Activated naive CD8-positive, alpha-beta T cell treated with anti-CD3 and anti-CD28 coated beads, Interleukin-2, amount 10 ng/mL, durations not matched to agents 7 days and 5 days (primary cell): Measurements from ENCODE around the gene NDUFA12. TPM values are rescaled to one million over a fixed set of nuclear protein-coding genes. Genes with fewer than 3 reads are reported as not detected.

Source experiments
- ATAC-seq: fragments of 150-1000 bp; cut with Tn5 transposase; one replicate; pipeline ENCODE4 v1.10.0; 2021; ENCODE audit warnings: low read depth, moderate library complexity
- POLR2A ChIA-PET: fragments of 350-600 bp; sonication (Branson Sonifier 250); formaldehyde crosslinking; loops from one replicate; lab custom pipeline; 2021; ENCODE audit warnings: antibody characterized with exemption; lab: Charles Lee
- DNase-seq: peaks from one replicate; pipeline ENCODE4 v3.0.0; 2021
- H3K27ac Mint-ChIP-seq: one replicate; pipeline ENCODE4 v1.8.0; 2022; ENCODE audit warnings: mild to moderate bottlenecking, mixed read lengths
- H3K27me3 Mint-ChIP-seq: one replicate; pipeline ENCODE4 v1.8.0; 2022; ENCODE audit warnings: mild to moderate bottlenecking, moderate library complexity, mixed read lengths
- H3K36me3 Mint-ChIP-seq: one replicate; pipeline ENCODE4 v1.8.0; 2021; ENCODE audit warnings: mild to moderate bottlenecking, mixed read lengths
- H3K4me1 Mint-ChIP-seq: one replicate; pipeline ENCODE4 v1.8.0; 2021; ENCODE audit warnings: mixed read lengths
- H3K4me3 Mint-ChIP-seq: one replicate; pipeline ENCODE4 v1.8.0; 2022; ENCODE audit warnings: mild to moderate bottlenecking, moderate library complexity, mixed read lengths
- H3K9me3 Mint-ChIP-seq: one replicate; pipeline ENCODE4 v1.8.0; 2021; ENCODE audit warnings: mixed read lengths
- total RNA-seq, 2 experiments: library from RNA; stranded (reverse); gene quantifications; one replicate each; pipeline ENCODE4 v1.2.3, GENCODE V29; 2021

The NDUFA12 gene
- total RNA-seq, 2 experiments from 2014 or later: 105 to 114 TPM

GRCh38 chr12:94952325-94952724 lies 51.2 kb downstream of the NDUFA12 start:
- DNase-seq: no peak
- Mint-ChIP-seq H3K9me3 (no peaks in the 10 kb centered on the region), H3K4me1 (peaks cover 6% of the 10 kb centered on the region)

GRCh38 chr12:94951071-94951934 lies 52.2 kb downstream of the NDUFA12 start:
- Mint-ChIP-seq H3K36me3 (peaks cover 2% of the 10 kb centered on the region), H3K4me1 (peaks cover 6% of the 10 kb centered on the region), H3K4me3 (no peak overlapping the region), H3K27me3 (peaks cover 55% of the 10 kb centered on the region), H3K9me3 (no peaks in the 10 kb centered on the region), H3K27ac (no peak overlapping the region)
- POLR2A ChIA-PET: interaction anchor here (0.9 kb wide), 1 partner anchor 9 kb away, joined by 3 read pairs; no protein-coding TSS in a partner anchor
- ATAC-seq: no peak
- no peak for DNase-seq

More at GRCh38 chr12:94952325-94952724, 51.2 kb downstream of the NDUFA12 start:
- no peak overlapping the region for H3K27ac Mint-ChIP-seq
- peaks cover 48% of the 10 kb centered on the region for H3K27me3 Mint-ChIP-seq
- H3K36me3 Mint-ChIP-seq: no peaks in the 10 kb centered on the region
- POLR2A ChIA-PET: no interaction called here
- no peak overlapping the region for H3K4me3 Mint-ChIP-seq
- no peak for ATAC-seq

GRCh38 chr12:94948232-94948810 lies 55.2 kb downstream of the NDUFA12 start:
- H3K27ac Mint-ChIP-seq: no peak overlapping the region
- H3K4me1 Mint-ChIP-seq: peaks cover 9% of the 10 kb centered on the region
- no peak overlapping the region for H3K4me3 Mint-ChIP-seq
- H3K36me3 Mint-ChIP-seq: peaks cover 18% of the 10 kb centered on the region
- no peak for ATAC-seq
- POLR2A ChIA-PET: no interaction called here
- peaks cover 36% of the 10 kb centered on the region for H3K27me3 Mint-ChIP-seq
- H3K9me3 Mint-ChIP-seq: peaks cover 10% of the 10 kb centered on the region
- no peak for DNase-seq

GRCh38 chr12:94942663-94943062 lies 60.8 kb downstream of the NDUFA12 start:
- H3K36me3 Mint-ChIP-seq: peaks cover 26% of the 10 kb centered on the region
- peak overlapping the region; percentile 78 for H3K27ac Mint-ChIP-seq
- POLR2A ChIA-PET: interaction anchor here (0.7 to 1.2 kb wide), 3 partner anchors 9 to 306 kb away, joined by 3 read pairs; partner anchors contain the start of gene NDUFA12
- peaks cover 39% of the 10 kb centered on the region for H3K4me1 Mint-ChIP-seq
- H3K4me3 Mint-ChIP-seq: peak overlapping the region; percentile 36
- ATAC-seq: peak; percentile 74
- H3K27me3 Mint-ChIP-seq: peaks cover 14% of the 10 kb centered on the region
- peaks cover 10% of the 10 kb centered on the region for H3K9me3 Mint-ChIP-seq
- DNase-seq: peak; percentile 39

GRCh38 chr12:94941440-94941862 lies 62.0 kb downstream of the NDUFA12 start:
- H3K4me3 Mint-ChIP-seq: no peak overlapping the region
- peaks cover 40% of the 10 kb centered on the region for H3K4me1 Mint-ChIP-seq
- H3K27ac Mint-ChIP-seq: peak overlapping the region; percentile 22
- DNase-seq (no peak), ATAC-seq (peak; percentile 21)
- peaks cover 10% of the 10 kb centered on the region for H3K9me3 Mint-ChIP-seq
- H3K36me3 Mint-ChIP-seq: peaks cover 24% of the 10 kb centered on the region
- POLR2A ChIA-PET: interaction anchor here (1.2 kb wide), 1 partner anchor 10 kb away, joined by 3 read pairs; no protein-coding TSS in a partner anchor
- peaks cover 7% of the 10 kb centered on the region for H3K27me3 Mint-ChIP-seq

GRCh38 chr12:94940771-94941170 lies 62.7 kb downstream of the NDUFA12 start:
- peaks cover 5% of the 10 kb centered on the region for H3K27me3 Mint-ChIP-seq
- peaks cover 8% of the 10 kb centered on the region for H3K9me3 Mint-ChIP-seq
- ATAC-seq: no peak
- no peak for DNase-seq
- no peak overlapping the region for H3K4me3 Mint-ChIP-seq
- H3K36me3 Mint-ChIP-seq: peaks cover 20% of the 10 kb centered on the region
- POLR2A ChIA-PET: no interaction called here
- peak overlapping the region; percentile 16 for H3K27ac Mint-ChIP-seq
- peaks cover 40% of the 10 kb centered on the region for H3K4me1 Mint-ChIP-seq

- Mint-ChIP-seq H3K36me3 (peaks cover 12% of the 10 kb centered on the region), H3K4me3 (no peak overlapping the region), H3K4me1 (peaks cover 34% of the 10 kb centered on the region), H3K9me3 (no peaks in the 10 kb centered on the region), H3K27ac (peak overlapping the region; percentile 30), H3K27me3 (no peaks in the 10 kb centered on the region)
- ATAC-seq: peak; percentile 57
- POLR2A ChIA-PET: no interaction called here
- DNase-seq: no peak
These were observed 64.9 kb downstream of the NDUFA12 start for GRCh38 chr12:94938583-94938982.

GRCh38 chr12:94930772-94931171 lies 72.7 kb downstream of the NDUFA12 start:
- DNase-seq: no peak
- Mint-ChIP-seq H3K9me3 (no peaks in the 10 kb centered on the region), H3K4me1 (no peaks in the 10 kb centered on the region), H3K4me3 (no peak overlapping the region), H3K36me3 (peaks cover 1% of the 10 kb centered on the region), H3K27me3 (peaks cover 14% of the 10 kb centered on the region), H3K27ac (no peak overlapping the region)
- no peak for ATAC-seq
- POLR2A ChIA-PET: no interaction called here

GRCh38 chr12:94930216-94930654 lies 73.3 kb downstream of the NDUFA12 start:
- Mint-ChIP-seq H3K36me3 (peaks cover 1% of the 10 kb centered on the region), H3K4me1 (no peaks in the 10 kb centered on the region), H3K27ac (no peak overlapping the region), H3K9me3 (no peaks in the 10 kb centered on the region), H3K4me3 (no peak overlapping the region), H3K27me3 (peaks cover 14% of the 10 kb centered on the region)
- POLR2A ChIA-PET: no interaction called here
- DNase-seq: no peak
- ATAC-seq: no peak

- ATAC-seq: no peak
- no peaks in the 10 kb centered on the region for H3K9me3 Mint-ChIP-seq
- peaks cover 14% of the 10 kb centered on the region for H3K27me3 Mint-ChIP-seq
- H3K4me3 Mint-ChIP-seq: no peak overlapping the region
- no peaks in the 10 kb centered on the region for H3K4me1 Mint-ChIP-seq
- H3K36me3 Mint-ChIP-seq: peaks cover 1% of the 10 kb centered on the region
- H3K27ac Mint-ChIP-seq: no peak overlapping the region
- POLR2A ChIA-PET: no interaction called here
- no peak for DNase-seq
These were observed 73.7 kb downstream of the NDUFA12 start for GRCh38 chr12:94929780-94930179.

- no peak for DNase-seq
- no peaks in the 10 kb centered on the region for H3K4me1 Mint-ChIP-seq
- H3K27ac Mint-ChIP-seq: no peak overlapping the region
- ATAC-seq: no peak
- no peak overlapping the region for H3K4me3 Mint-ChIP-seq
- H3K36me3 Mint-ChIP-seq: no peaks in the 10 kb centered on the region
- POLR2A ChIA-PET: no interaction called here
- H3K27me3 Mint-ChIP-seq: peaks cover 8% of the 10 kb centered on the region
- H3K9me3 Mint-ChIP-seq: no peaks in the 10 kb centered on the region
These were observed 77.8 kb downstream of the NDUFA12 start for GRCh38 chr12:94925729-94926128.

- no peak overlapping the region for H3K27ac Mint-ChIP-seq
- H3K36me3 Mint-ChIP-seq: no peaks in the 10 kb centered on the region
- H3K9me3 Mint-ChIP-seq: no peaks in the 10 kb centered on the region
- no peaks in the 10 kb centered on the region for H3K4me1 Mint-ChIP-seq
- H3K27me3 Mint-ChIP-seq: peaks cover 4% of the 10 kb centered on the region
- DNase-seq (no peak), ATAC-seq (no peak)
- H3K4me3 Mint-ChIP-seq: no peak overlapping the region
- POLR2A ChIA-PET: no interaction called here
These were observed 78.3 kb downstream of the NDUFA12 start for GRCh38 chr12:94925206-94925605.

- H3K4me3 Mint-ChIP-seq: no peak overlapping the region
- DNase-seq (no peak), ATAC-seq (no peak)
- H3K4me1 Mint-ChIP-seq: no peaks in the 10 kb centered on the region
- no peaks in the 10 kb centered on the region for H3K27me3 Mint-ChIP-seq
- H3K36me3 Mint-ChIP-seq: no peaks in the 10 kb centered on the region
- POLR2A ChIA-PET: no interaction called here
- no peaks in the 10 kb centered on the region for H3K9me3 Mint-ChIP-seq
- peak overlapping the region; percentile 22 for H3K27ac Mint-ChIP-seq
These were observed 80.9 kb downstream of the NDUFA12 start for GRCh38 chr12:94922561-94922960.
